Mononuclear cell (primary cell): ENCODE measurements around the gene DOCK4. TPM values are rescaled to one million over a fixed set of nuclear protein-coding genes. Genes with fewer than 3 reads are reported as not detected.

Experiments
- H3K27me3 ChIP-seq: 2 replicates; pipeline ENCODE4 v1.6.0; 2011; ENCODE audit warnings: low read length, control low read depth; ENCODE audit not compliant: insufficient read depth
- H3K4me1 ChIP-seq: 2 replicates; pipeline ENCODE4 v1.5.1; 2011; ENCODE audit warnings: mild to moderate bottlenecking, low read length, control low read depth; ENCODE audit not compliant: insufficient read depth
- H3K4me3 ChIP-seq: 2 replicates; pipeline ENCODE4 v1.5.1; 2011; ENCODE audit warnings: mild to moderate bottlenecking, low read length, moderate library complexity
- H3K9me3 ChIP-seq: 2 replicates; pipeline ENCODE4 v1.5.1; 2011; ENCODE audit warnings: low read depth, mild to moderate bottlenecking, control low read depth, low read length
- total RNA-seq: library from RNA; depleted of rRNA; stranded (reverse); fragments of >200 nt; gene quantifications from one replicate; pipeline ENCODE4 v1.2.3, GENCODE V29; 2012

The DOCK4 gene
- total RNA-seq, 1 donor = 5.6 TPM

GRCh38 chr7:111732923-111733322 is 473.3 kb downstream of the DOCK4 start:
- H3K4me1 ChIP-seq = no peaks in the 10 kb centered on the region
- no peak overlapping the region for H3K4me3 ChIP-seq
- H3K9me3 ChIP-seq = no peaks in the 10 kb centered on the region
- no peaks in the 10 kb centered on the region for H3K27me3 ChIP-seq

- Histone ChIP-seq H3K4me3 (no peak overlapping the region), H3K9me3 (no peaks in the 10 kb centered on the region), H3K4me1 (no peaks in the 10 kb centered on the region), H3K27me3 (no peaks in the 10 kb centered on the region)
Observed at GRCh38 chr7:111730476-111731300, 475.5 kb downstream of the DOCK4 start.

GRCh38 chr7:111730057-111730456 is 476.1 kb downstream of the DOCK4 start:
- H3K27me3 ChIP-seq = no peaks in the 10 kb centered on the region
- H3K4me3 ChIP-seq = no peak overlapping the region
- H3K9me3 ChIP-seq = no peaks in the 10 kb centered on the region
- no peaks in the 10 kb centered on the region for H3K4me1 ChIP-seq

- H3K4me3 ChIP-seq = no peak overlapping the region
- no peaks in the 10 kb centered on the region for H3K9me3 ChIP-seq
- no peaks in the 10 kb centered on the region for H3K27me3 ChIP-seq
- no peaks in the 10 kb centered on the region for H3K4me1 ChIP-seq
Observed at GRCh38 chr7:111729483-111729882, 476.7 kb downstream of the DOCK4 start.

GRCh38 chr7:111728635-111728995 is 477.6 kb downstream of the DOCK4 start:
- H3K27me3 ChIP-seq = no peaks in the 10 kb centered on the region
- H3K9me3 ChIP-seq = no peaks in the 10 kb centered on the region
- H3K4me1 ChIP-seq = no peaks in the 10 kb centered on the region

GRCh38 chr7:111727905-111728634 is 478.1 kb downstream of the DOCK4 start:
- H3K4me1 ChIP-seq = no peaks in the 10 kb centered on the region
- no peak overlapping the region for H3K4me3 ChIP-seq
- no peaks in the 10 kb centered on the region for H3K9me3 ChIP-seq
- no peaks in the 10 kb centered on the region for H3K27me3 ChIP-seq

More at GRCh38 chr7:111728635-111728995, 477.6 kb downstream of the DOCK4 start:
- no peak overlapping the region for H3K4me3 ChIP-seq

GRCh38 chr7:111718886-111719285 is 487.3 kb downstream of the DOCK4 start:
- H3K4me3 ChIP-seq = no peak overlapping the region
- H3K9me3 ChIP-seq = no peaks in the 10 kb centered on the region
- H3K27me3 ChIP-seq = no peaks in the 10 kb centered on the region
- no peaks in the 10 kb centered on the region for H3K4me1 ChIP-seq

- Histone ChIP-seq H3K9me3 (no peaks in the 10 kb centered on the region), H3K4me1 (no peaks in the 10 kb centered on the region), H3K4me3 (no peak overlapping the region), H3K27me3 (no peaks in the 10 kb centered on the region)
Observed at GRCh38 chr7:111711426-111712065, 494.7 kb downstream of the DOCK4 start.

- no peaks in the 10 kb centered on the region for H3K4me1 ChIP-seq
- H3K4me3 ChIP-seq = no peak overlapping the region
- H3K27me3 ChIP-seq = no peaks in the 10 kb centered on the region
- no peaks in the 10 kb centered on the region for H3K9me3 ChIP-seq
Observed at GRCh38 chr7:111710839-111711380, 495.3 kb downstream of the DOCK4 start.

- H3K4me1 ChIP-seq = no peaks in the 10 kb centered on the region
- H3K9me3 ChIP-seq = no peaks in the 10 kb centered on the region
- no peaks in the 10 kb centered on the region for H3K27me3 ChIP-seq
- no peak overlapping the region for H3K4me3 ChIP-seq
Observed at GRCh38 chr7:111708072-111708471, 498.1 kb downstream of the DOCK4 start.

- Histone ChIP-seq H3K27me3 (no peaks in the 10 kb centered on the region), H3K4me1 (no peaks in the 10 kb centered on the region), H3K4me3 (no peak overlapping the region), H3K9me3 (no peaks in the 10 kb centered on the region)
Observed at GRCh38 chr7:111705807-111706206, 500.4 kb downstream of the DOCK4 start.

- Histone ChIP-seq H3K4me1 (no peaks in the 10 kb centered on the region), H3K27me3 (no peaks in the 10 kb centered on the region), H3K4me3 (no peak overlapping the region), H3K9me3 (no peaks in the 10 kb centered on the region)
Observed at GRCh38 chr7:111697771-111698170, 508.4 kb downstream of the DOCK4 start.

- Histone ChIP-seq H3K4me3 (no peak overlapping the region), H3K9me3 (no peaks in the 10 kb centered on the region), H3K27me3 (no peaks in the 10 kb centered on the region), H3K4me1 (no peaks in the 10 kb centered on the region)
Observed at GRCh38 chr7:111694376-111694775, 511.8 kb downstream of the DOCK4 start.

GRCh38 chr7:111690364-111691111 is 515.7 kb downstream of the DOCK4 start:
- Histone ChIP-seq H3K27me3 (no peaks in the 10 kb centered on the region), H3K9me3 (no peaks in the 10 kb centered on the region), H3K4me3 (no peak overlapping the region), H3K4me1 (no peaks in the 10 kb centered on the region)
